ENCODE data around the gene SPACA6. TPM values are rescaled to one million over a fixed set of nuclear protein-coding genes. Genes with fewer than 3 reads are reported as not detected.
"Not testable (repeated sequence)": the region's sequence is repeated elsewhere in the genome, so short reads cannot be mapped to it uniquely, and the experiment has no call there.

Gene SPACA6
- total RNA-seq, result 10 to 100 TPM; 15.9 to 27.3 TPM
- polyA plus RNA-seq (ENCODE audit: insufficient read length in 6 of 6), result 10 to 100 TPM; 13.5 to 24.9 (median 20.1) TPM
- long read RNA-seq, donor 1, partial matches to known transcripts, result 0 of 1 reads
- long read RNA-seq, donor 1, other reads (novel, unspliced or antisense), result 0 of 1 reads
- long read RNA-seq, donor 2, partial matches to known transcripts, result 5 of 6 reads
- long read RNA-seq, donor 2, other reads (novel, unspliced or antisense), result 0 of 6 reads
- long read RNA-seq, donor 3, result 0 reads
- long read RNA-seq, donor 4, partial matches to known transcripts, result 1 of 2 reads
- long read RNA-seq, donor 4, other reads (novel, unspliced or antisense), result 1 of 2 reads
- long read RNA-seq, donor 5, result 0 reads
- long read RNA-seq, donor 6, partial matches to known transcripts, result 0 of 1 reads
- long read RNA-seq, donor 6, other reads (novel, unspliced or antisense), result 0 of 1 reads
- long read RNA-seq, donor 7, result 0 reads
- long read RNA-seq, donor 8, result 0 reads
- long read RNA-seq, donor 9, result 0 reads
- long read RNA-seq, donor 10, partial matches to known transcripts, result 0 of 1 reads
- long read RNA-seq, donor 10, other reads (novel, unspliced or antisense), result 0 of 1 reads
- long read RNA-seq, donor 11, result 0 reads
- long read RNA-seq, donor 12, result 0 reads

GRCh38 chr19:51693260-51693659 is at the start of gene SPACA6:
Gene SPACA6, plus strand, starts transcription at chr19:51693330. Its CDS starts 197 bp downstream, at chr19:51693527.
- TF ChIP-seq, protein P1, sequence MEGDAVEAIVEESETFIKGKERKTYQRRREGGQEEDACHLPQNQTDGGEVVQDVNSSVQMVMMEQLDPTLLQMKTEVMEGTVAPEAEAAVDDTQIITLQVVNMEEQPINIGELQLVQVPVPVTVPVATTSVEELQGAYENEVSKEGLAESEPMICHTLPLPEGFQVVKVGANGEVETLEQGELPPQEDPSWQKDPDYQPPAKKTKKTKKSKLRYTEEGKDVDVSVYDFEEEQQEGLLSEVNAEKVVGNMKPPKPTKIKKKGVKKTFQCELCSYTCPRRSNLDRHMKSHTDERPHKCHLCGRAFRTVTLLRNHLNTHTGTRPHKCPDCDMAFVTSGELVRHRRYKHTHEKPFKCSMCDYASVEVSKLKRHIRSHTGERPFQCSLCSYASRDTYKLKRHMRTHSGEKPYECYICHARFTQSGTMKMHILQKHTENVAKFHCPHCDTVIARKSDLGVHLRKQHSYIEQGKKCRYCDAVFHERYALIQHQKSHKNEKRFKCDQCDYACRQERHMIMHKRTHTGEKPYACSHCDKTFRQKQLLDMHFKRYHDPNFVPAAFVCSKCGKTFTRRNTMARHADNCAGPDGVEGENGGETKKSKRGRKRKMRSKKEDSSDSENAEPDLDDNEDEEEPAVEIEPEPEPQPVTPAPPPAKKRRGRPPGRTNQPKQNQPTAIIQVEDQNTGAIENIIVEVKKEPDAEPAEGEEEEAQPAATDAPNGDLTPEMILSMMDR (IDR thresholded peaks at IDR 0.05), result no peak
- H3K36me3 ChIP-seq, result peaks cover 0 to 56% of the 10 kb centered on the region in 2 donors
- peaks cover 0 to 29% of the 10 kb centered on the region in 2 donors for H3K27me3 ChIP-seq
- intact Hi-C loops (cut with DNase I), result no loop called here
- peak within 1 kb of the TSS in 1 of 2 donors; percentile 78 for H3K27ac ChIP-seq
- H3K4me3 ChIP-seq, result peak within 1 kb of the TSS in 1 of 2 donors; percentile 69
- DNase-seq (no peak), ATAC-seq (no peak)
- H3K9me3 ChIP-seq, result no peaks in the 10 kb centered on the region
- H3K4me1 ChIP-seq, result peaks cover 5 to 36% of the 10 kb centered on the region in 2 donors

GRCh38 chr19:51644636-51645271 is 48.4 kb upstream of the SPACA6 start:
- Histone ChIP-seq H3K4me3 (peak overlapping the region in 1 of 2 donors; percentile 48), H3K27me3 (peaks cover 0 to 39% of the 10 kb centered on the region in 2 donors), H3K4me1 (peaks cover 0 to 63% of the 10 kb centered on the region in 2 donors), H3K36me3 (peaks cover 0 to 16% of the 10 kb centered on the region in 2 donors), H3K27ac (peak overlapping the region in 1 of 2 donors; percentile 19), H3K9me3 (no peaks in the 10 kb centered on the region)
- no peak for DNase-seq
- ATAC-seq, result no peak
- TF ChIP-seq, protein P1 (IDR thresholded peaks at IDR 0.05), result no peak
- intact Hi-C loops (cut with DNase I), result no loop called here

GRCh38 chr19:51646730-51647129 is 46.4 kb upstream of the SPACA6 start, which contains the start of gene SIGLEC14:
Gene SIGLEC14, minus strand, starts transcription at chr19:51646825. Its CDS starts 66 bp downstream, at chr19:51646759.
- H3K27ac ChIP-seq, result peak within 1 kb of the TSS in 1 of 2 donors; percentile 73
- peaks cover 0 to 65% of the 10 kb centered on the region in 2 donors for H3K4me1 ChIP-seq
- H3K27me3 ChIP-seq, result peaks cover 0 to 32% of the 10 kb centered on the region in 2 donors
- H3K36me3 ChIP-seq, result peaks cover 0 to 16% of the 10 kb centered on the region in 2 donors
- ATAC-seq, result peak; percentile 54
- H3K9me3 ChIP-seq; intact Hi-C loops (cut with DNase I): not testable (repeated sequence)
- peak within 1 kb of the TSS in 1 of 2 donors; percentile 48 for H3K4me3 ChIP-seq
- DNase-seq, result peak in 1 of 4 donors; percentile 42

DNA sequence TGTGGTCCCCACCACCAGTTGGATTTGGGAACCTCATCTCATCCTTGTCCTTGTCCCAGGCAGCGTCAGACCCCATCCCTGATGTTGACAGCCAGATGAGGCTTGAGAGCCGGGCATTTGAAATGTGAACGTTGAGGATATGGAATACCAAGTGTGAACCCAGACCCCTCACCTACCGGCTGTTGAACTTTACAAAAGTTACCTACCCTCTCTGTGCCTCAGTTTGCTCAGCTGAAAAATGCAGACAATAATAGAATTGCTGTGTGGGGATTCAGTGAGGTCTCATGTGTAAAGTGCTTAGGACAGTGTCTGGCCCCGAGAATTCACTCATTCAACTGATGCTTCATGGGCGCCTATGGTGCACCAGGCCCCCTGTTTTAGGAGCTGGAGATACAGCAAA is 45.8 kb upstream of the SPACA6 start:
- Histone ChIP-seq H3K27me3 (peaks cover 0 to 32% of the 10 kb centered on the region in 2 donors), H3K4me1 (peaks cover 0 to 66% of the 10 kb centered on the region in 2 donors), H3K36me3 (peaks cover 0 to 16% of the 10 kb centered on the region in 2 donors), H3K27ac (peak overlapping the region in 1 of 2 donors; percentile 73), H3K4me3 (peak overlapping the region in 1 of 2 donors; percentile 10), H3K9me3 (no peaks in the 10 kb centered on the region)
- TF ChIP-seq, protein P1 (IDR thresholded peaks at IDR 0.05), result no peak
- intact Hi-C loops (cut with DNase I), result no loop called here
- ATAC-seq (no peak), DNase-seq (no peak)

- no peak overlapping the region for H3K4me3 ChIP-seq
- TF ChIP-seq, protein P1 (IDR thresholded peaks at IDR 0.05), result no peak
- no peaks in the 10 kb centered on the region for H3K36me3 ChIP-seq
- peaks cover 0 to 47% of the 10 kb centered on the region in 2 donors for H3K4me1 ChIP-seq
- H3K27ac ChIP-seq, result peak overlapping the region in 1 of 2 donors; percentile 76
- no peaks in the 10 kb centered on the region for H3K9me3 ChIP-seq
- ATAC-seq (peak; percentile 83), DNase-seq (peak in 1 of 4 donors; percentile 53)
- intact Hi-C loops (cut with DNase I), result loop anchor here in 1 of 2 donors (10.0 kb wide), 1 partner anchor 177 kb away; the partner anchor contains the start of gene CEACAM18
- peaks cover 0 to 25% of the 10 kb centered on the region in 2 donors for H3K27me3 ChIP-seq
Measured at GRCh38 chr19:51651216-51651846, 41.8 kb upstream of the SPACA6 start.

All from left lung (tissue), 14 donors.